Measurements from ENCODE around the gene PPP1R37. TPM values are rescaled to one million over a fixed set of nuclear protein-coding genes. Genes with fewer than 3 reads are reported as not detected.

Gene PPP1R37
- total and polyA plus RNA-seq, 2 of the 8 experiments (the other 6 are each of a cell fraction or from before 2014, with no cell fraction given): 14.6 to 25.7 TPM

- ChIA-PET CTCF (ENCODE audit: partially characterized antibody) (interaction anchor here (0.8 to 2.5 kb wide), 6 partner anchors 13 to 221 kb away, joined by 3 to 8 read pairs (median 3); partner anchors contain the start of gene PPP1R37), POLR2A (ENCODE audit: partially characterized antibody) (interaction anchor here (0.5 to 1.9 kb wide), 8 partner anchors 17 to 652 kb away, joined by 3 to 6 read pairs (median 4); partner anchors contain the start of genes GEMIN7, PPP1R37 and SIX5)
- no peak overlapping the region for H2AK5ac ChIP-seq (ENCODE audit: low read depth, low read length)
- no peak overlapping the region for H3K27ac ChIP-seq (ENCODE audit: low read depth, low read length)
- no peaks in the 10 kb centered on the region for H3K27me3 ChIP-seq (replicated peaks in 1 of 4; ENCODE audit: control insufficient read depth in 3 of 4, extremely low read depth in 1 of 4, insufficient read depth in 3 of 4, low read length in 3 of 4)
- H2BK120ac ChIP-seq (replicated peaks; ENCODE audit: low read depth, low read length): no peak overlapping the region
- H3K23ac ChIP-seq (ENCODE audit: insufficient read length): no peak overlapping the region
- H3K36me3 ChIP-seq (ENCODE audit: control insufficient read depth in 2 of 4, insufficient read depth in 4 of 4, low read length in 3 of 4): no peaks in the 10 kb centered on the region
- no peak overlapping the region for H3K4ac ChIP-seq (replicated peaks; ENCODE audit: insufficient read length, low read depth, low read length)
- H3K23me2 ChIP-seq (ENCODE audit: low read depth, low read length): no peaks in the 10 kb centered on the region
- DNase-seq (ENCODE audit: low read depth in 1 of 2, low spot score in 2 of 2) (no peak), FAIRE-seq (no peak)
- no peak overlapping the region for H3K14ac ChIP-seq (ENCODE audit: insufficient read length)
- no peak overlapping the region for H4K91ac ChIP-seq (replicated peaks; ENCODE audit: insufficient read length, low read length)
- H3K56ac ChIP-seq (replicated peaks; ENCODE audit: insufficient read length, low read depth, low read length): no peak overlapping the region
- no peak overlapping the region for H2BK5ac ChIP-seq (ENCODE audit: low read depth, low read length)
- H3K4me1 ChIP-seq (replicated peaks in 1 of 4; ENCODE audit: control insufficient read depth in 3 of 4, insufficient read depth in 4 of 4, low read length in 3 of 4): peaks cover 0 to 21% (median 3%) of the 10 kb centered on the region in 4 experiments; a peak in 6 of 7 replicates
- no peak overlapping the region for H2BK20ac ChIP-seq (ENCODE audit: low read length)
- H2AFZ ChIP-seq (ENCODE audit: low read length): no peak overlapping the region
- H3K4me3 ChIP-seq (ENCODE audit: extremely low read depth in 1 of 4, insufficient read depth in 2 of 4, low read depth in 3 of 4, low read length in 4 of 4): no peak overlapping the region
- 95% methylated on average over 8 of the region's 12 CpGs; no CpG with 5 or more reads in 1 of the 2 experiments for WGBS, 2 experiments (ENCODE audit: extremely low coverage in 1 of 2, insufficient coverage in 1 of 2, insufficient read length in 1 of 2, insufficient replicate concordance in 2 of 2, low coverage in 1 of 2, low lambda C conversion rate in 2 of 2, missing lambda C conversion rate in 1 of 2)
- H3K4me2 ChIP-seq (ENCODE audit: insufficient read depth in 1 of 2, low read depth in 2 of 2, low read length in 2 of 2): no peak overlapping the region
- H4K20me1 ChIP-seq (replicated peaks in 1 of 2; ENCODE audit: control insufficient read depth in 1 of 2, insufficient read depth in 2 of 2, low read length in 2 of 2): peaks cover 51 to 54% of the 10 kb centered on the region in 2 experiments
- no peak overlapping the region for H3K9ac ChIP-seq (replicated peaks in 1 of 4; ENCODE audit: extremely low read depth in 1 of 4, low read depth in 3 of 4, low read length in 3 of 4)
- H2BK15ac ChIP-seq (ENCODE audit: low read length): no peak overlapping the region
- H3K18ac ChIP-seq (ENCODE audit: extremely low read depth, low read length): no peak overlapping the region
- no peak for TF ChIP-seq PHF8 (conservative IDR thresholded peaks at IDR 0.05; ENCODE audit: low read depth, low read length)
- no peak for TF ChIP-seq CTBP2 (IDR thresholded peaks at IDR 0.05; ENCODE audit: borderline replicate concordance, insufficient read depth, insufficient read length, low read length)
- no peak for TF ChIP-seq JUN (IDR thresholded peaks at IDR 0.05; ENCODE audit: low read depth, low read length)
- TF ChIP-seq ATF2 (IDR thresholded peaks at IDR 0.05; ENCODE audit: low read length): no peak
- no peak for TF ChIP-seq SP4 (IDR thresholded peaks at IDR 0.05; ENCODE audit: low read length)
- TF ChIP-seq TAF7 (optimal IDR thresholded peaks at IDR 0.05; ENCODE audit: borderline replicate concordance, low read depth, low read length): no peak
- H3K79me2 ChIP-seq (ENCODE audit: control insufficient read depth in 1 of 2, insufficient read depth in 2 of 2, low read length in 2 of 2): peaks cover 3 to 80% of the 10 kb centered on the region in 2 experiments
- no peak overlapping the region for H4K8ac ChIP-seq (ENCODE audit: extremely low read depth, insufficient read depth, low read length)
- no peaks in the 10 kb centered on the region for H3K9me3 ChIP-seq (ENCODE audit: insufficient read depth in 2 of 2, low read depth in 1 of 2, low read length in 1 of 2)
- H4K5ac ChIP-seq (ENCODE audit: insufficient read length, low read depth, low read length): no peak overlapping the region
- H3K79me1 ChIP-seq (ENCODE audit: low read depth, low read length): peaks cover 53% of the 10 kb centered on the region
- no peak overlapping the region for H2BK12ac ChIP-seq (ENCODE audit: low read depth, low read length)
These were observed 24.7 kb downstream of the PPP1R37 start for GRCh38 chr19:45117671-45118070.
